ENCODE data around the gene TLL2. TPM values are rescaled to one million over a fixed set of nuclear protein-coding genes. Genes with fewer than 3 reads are reported as not detected.
A peak's percentile ranks its signal among the peaks of the same experiment; 100 is the strongest.
"Not testable (repeated sequence)": the region's sequence is repeated elsewhere in the genome, so short reads cannot be mapped to it uniquely, and the experiment has no call there.

Gene TLL2
- 11.6 TPM for total RNA-seq
- long read RNA-seq, partial matches to known transcripts: 17 of 26 reads
- long read RNA-seq, other reads (novel, unspliced or antisense): 9 of 26 reads

DNA sequence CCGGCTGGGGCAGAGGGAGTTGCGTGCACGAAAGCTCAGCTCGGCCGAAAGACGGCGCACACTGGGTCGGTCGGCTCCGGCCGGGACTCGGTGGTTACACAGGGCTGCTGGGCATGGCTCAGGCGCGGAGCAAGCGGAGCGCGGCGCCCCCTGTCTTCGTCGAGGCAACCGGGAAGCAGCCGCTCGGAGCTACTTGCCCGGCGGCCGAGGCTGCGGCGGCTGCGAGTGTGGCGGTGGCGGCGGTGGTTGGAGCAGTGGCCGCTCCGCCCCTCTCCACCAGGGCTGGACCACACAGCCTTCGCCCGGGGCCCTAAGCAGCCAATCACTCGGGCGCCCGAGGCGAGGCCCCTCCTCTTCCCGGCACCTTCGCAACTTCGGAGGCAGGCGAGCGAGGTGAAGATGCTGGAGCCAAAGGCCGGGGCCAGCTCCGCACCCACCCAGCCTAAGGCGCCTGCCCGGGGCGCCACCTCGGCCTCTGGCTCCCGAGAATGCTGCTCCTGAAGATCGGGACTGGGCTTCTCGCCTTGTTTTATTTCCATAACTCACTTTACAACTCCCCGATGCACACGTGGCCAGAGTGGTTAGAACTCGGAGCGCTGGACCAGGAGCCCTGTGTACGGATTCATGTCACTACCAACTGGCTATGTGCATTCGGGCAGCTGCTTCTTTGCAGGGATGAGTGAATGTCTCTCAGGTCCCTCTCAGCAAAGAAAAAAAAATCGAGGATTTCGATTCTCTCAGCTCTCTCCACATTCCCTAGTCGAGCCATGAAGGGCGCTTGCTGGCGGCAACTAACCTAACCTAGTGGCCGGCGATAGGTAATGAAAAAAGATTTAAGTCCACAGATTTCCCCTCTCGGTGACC is at the start of gene TLL2:
TSS of gene TLL2 (minus strand) at position 229 of the 864 bp plus-strand sequence. CDS start 241 bp downstream, outside the sequence.
- DNase-seq: peak; percentile 95
- intact Hi-C loops (cut with micrococcal nuclease): loop anchor here (5.0 kb wide), 1 partner anchor 117 kb away; no protein-coding TSS in a partner anchor
- peak; percentile 96 for ATAC-seq

DNA sequence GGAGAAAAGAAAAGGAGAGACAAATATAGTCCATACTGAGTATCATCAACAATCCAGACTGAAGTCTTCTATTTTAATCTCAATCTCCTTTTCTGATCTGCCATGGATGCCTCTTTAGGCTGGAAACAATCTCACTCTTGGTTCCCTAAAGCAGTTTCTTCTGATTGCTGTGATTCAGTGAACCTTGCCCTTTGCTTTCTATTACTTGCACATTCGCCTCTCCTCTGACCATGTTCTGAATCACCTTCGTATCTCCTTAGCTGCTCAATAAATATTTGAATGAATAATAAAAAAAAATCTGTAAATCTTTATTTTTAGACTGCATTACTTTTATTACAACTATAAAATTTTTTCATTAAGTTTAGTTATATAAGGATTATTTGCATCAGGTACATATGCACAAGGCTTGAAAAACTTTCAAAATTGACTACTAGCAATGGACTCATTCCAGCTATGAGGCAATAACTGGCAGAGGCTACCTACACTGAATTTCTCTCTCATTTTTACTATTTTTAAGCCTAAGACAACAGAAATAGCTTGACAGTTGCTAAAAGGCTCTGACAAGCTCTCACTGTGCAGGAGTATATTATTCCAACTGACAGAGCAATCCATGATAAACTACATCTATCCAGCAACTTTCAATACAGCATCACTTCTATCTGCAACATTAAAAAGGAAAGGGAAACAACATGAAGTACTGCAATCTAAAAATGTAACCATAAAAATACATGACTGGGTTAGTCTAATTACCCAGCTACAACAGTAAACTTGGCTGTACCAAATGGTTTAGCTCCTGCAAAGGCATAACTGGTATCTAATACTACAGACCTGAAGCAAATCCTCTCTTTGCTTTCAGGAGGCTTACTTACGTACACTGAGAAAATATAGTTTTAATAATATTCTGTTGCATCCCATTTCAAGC is 47.5 kb upstream of the TLL2 start:
- DNase-seq (no peak), ATAC-seq (no peak)
- intact Hi-C loops (cut with micrococcal nuclease): no loop called here

- intact Hi-C loops (cut with micrococcal nuclease): no loop called here
- DNase-seq (no peak), ATAC-seq (no peak)
Measured at GRCh38 chr10:96560489-96560888, 46.8 kb upstream of the TLL2 start.

GRCh38 chr10:96556003-96556402 is 42.3 kb upstream of the TLL2 start:
- intact Hi-C loops (cut with micrococcal nuclease): no loop called here
- DNase-seq (no peak), ATAC-seq (peak; percentile 54)

DNA sequence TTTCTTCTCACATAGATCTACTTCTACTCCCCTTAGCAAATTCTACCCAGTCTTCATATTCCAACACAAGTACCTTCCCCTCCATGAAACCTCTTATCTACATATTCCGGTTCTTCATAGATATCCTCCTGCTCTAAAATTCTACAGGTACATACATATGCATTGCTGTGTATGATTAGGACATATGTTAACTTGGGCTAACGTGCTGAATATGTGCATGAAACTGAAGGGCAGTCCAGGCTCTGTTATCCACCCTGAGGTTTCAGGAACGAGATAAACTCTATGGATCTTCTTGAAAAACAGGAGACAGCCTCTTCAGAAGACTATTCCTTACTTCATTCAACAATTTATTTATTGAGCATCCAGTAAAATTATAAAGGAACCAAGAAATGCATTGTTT is 41.6 kb upstream of the TLL2 start:
- intact Hi-C loops (cut with micrococcal nuclease): no loop called here
- DNase-seq: no peak
- ATAC-seq: no peak

GRCh38 chr10:96548589-96548988 is 34.9 kb upstream of the TLL2 start:
- ATAC-seq (no peak), DNase-seq (peak; percentile 68)
- intact Hi-C loops (cut with micrococcal nuclease): no loop called here

GRCh38 chr10:96545558-96545957 is 31.8 kb upstream of the TLL2 start:
- ATAC-seq; intact Hi-C loops (cut with micrococcal nuclease); DNase-seq: not testable (repeated sequence)

GRCh38 chr10:96541921-96542320 is 28.2 kb upstream of the TLL2 start:
- intact Hi-C loops (cut with micrococcal nuclease): no loop called here
- no peak for DNase-seq
- ATAC-seq: no peak

DNA sequence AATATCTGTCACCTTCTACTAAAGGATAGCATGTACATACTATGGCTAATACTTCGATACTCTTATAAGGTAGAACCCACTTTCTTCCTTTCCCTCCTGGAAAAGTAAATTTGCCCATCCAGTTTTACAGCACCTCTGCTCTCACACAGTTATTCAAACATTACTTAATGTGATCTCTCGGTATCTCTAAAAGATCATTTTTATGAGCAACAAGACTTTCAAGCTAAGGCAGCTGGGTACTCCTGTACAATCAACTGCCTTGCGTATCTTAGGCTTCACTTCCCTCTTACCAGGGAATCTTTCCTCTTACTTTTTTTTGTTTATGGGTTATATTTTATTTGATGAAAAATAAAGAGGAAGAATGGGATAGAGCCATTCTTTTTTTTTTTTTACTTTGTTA is 26.5 kb upstream of the TLL2 start:
- ATAC-seq: no peak
- intact Hi-C loops (cut with micrococcal nuclease): no loop called here
- DNase-seq: no peak

- ATAC-seq (no peak), DNase-seq (no peak)
- intact Hi-C loops (cut with micrococcal nuclease): no loop called here
Measured at GRCh38 chr10:96538683-96539082, 25.0 kb upstream of the TLL2 start.

DNA sequence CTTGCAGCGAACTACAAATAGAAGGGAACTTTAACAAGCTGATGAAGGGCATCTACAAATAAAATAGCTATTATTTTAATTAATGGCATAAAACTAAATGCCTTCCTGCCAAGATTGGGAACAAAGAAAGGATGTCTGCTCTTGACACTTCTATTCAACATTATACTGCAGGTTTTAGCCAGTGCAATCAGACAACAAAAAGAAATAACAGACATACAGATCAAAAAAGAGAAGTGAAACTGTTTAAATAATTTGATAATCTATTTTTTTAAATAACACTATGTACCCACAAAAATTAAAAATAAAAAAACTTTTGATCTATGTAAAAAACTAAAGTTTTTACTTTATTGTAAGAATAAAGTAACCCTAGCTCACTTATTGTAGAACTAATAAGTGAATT is 22.4 kb upstream of the TLL2 start:
- DNase-seq (no peak), ATAC-seq (no peak)
- intact Hi-C loops (cut with micrococcal nuclease): no loop called here

GRCh38 chr10:96532523-96532922 is 18.8 kb upstream of the TLL2 start:
- intact Hi-C loops (cut with micrococcal nuclease): no loop called here
- DNase-seq (no peak), ATAC-seq (no peak)

GRCh38 chr10:96529634-96530279 is 16.0 kb upstream of the TLL2 start:
- DNase-seq (no peak), ATAC-seq (peak; percentile 94)
- intact Hi-C loops (cut with micrococcal nuclease): no loop called here

DNA sequence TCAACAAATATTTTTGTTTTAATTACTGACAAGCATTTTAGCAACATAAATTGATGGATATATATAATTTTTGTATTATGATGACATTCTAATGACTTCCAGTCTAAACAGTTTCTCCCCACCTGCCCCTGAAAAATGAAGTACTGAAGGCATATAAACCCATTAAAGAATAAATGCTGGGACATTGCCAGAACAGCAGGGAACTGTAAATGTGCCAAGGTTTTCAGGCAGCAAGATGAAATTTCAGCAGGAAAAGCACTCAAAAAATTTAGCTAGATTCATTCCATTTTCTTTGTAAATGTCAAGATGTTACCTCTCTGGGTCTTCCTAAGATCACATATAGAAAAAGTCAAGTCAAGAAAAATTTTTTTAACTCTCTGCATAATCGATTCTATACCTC is 11.0 kb upstream of the TLL2 start:
- intact Hi-C loops (cut with micrococcal nuclease): no loop called here
- no peak for ATAC-seq
- DNase-seq: no peak

DNA sequence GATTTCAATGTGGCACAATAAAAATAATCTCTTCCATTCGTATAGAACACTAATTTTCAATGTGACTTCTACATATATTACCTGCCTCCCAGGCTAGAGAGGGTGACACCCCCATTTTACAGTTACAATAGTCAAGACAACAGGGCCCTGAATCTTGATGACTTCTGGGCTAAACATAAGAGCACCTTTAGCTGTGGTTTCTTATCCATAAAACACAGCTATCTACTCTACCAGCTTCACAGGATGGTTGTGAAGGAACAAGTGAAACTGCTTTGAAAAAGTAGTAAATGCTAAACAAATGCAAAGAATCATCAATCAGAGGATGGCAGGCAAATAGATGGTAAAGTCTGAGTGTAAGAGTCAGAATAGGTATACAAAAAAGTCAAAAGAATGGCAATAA is 3.6 kb upstream of the TLL2 start:
- ATAC-seq (no peak), DNase-seq (no peak)
- intact Hi-C loops (cut with micrococcal nuclease): no loop called here

DNA sequence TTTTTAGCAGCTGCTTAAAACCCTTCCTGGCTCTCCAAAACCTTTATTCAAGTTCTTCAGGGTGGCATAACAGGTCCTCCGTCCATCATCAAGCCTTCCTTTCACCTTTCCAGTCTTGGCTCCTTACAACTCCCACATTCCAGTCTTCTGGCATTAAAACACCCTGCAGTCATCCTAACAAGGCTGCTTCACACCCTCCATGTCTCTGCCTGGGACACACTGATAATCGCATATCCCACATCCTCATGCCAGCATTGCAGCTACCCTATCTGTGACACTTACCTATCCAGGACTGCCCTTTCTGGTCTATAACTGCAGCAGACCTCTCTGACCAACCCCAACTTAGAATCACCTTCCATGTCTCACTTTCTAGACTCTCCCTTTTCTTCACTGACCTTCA is 2.6 kb upstream of the TLL2 start:
- ATAC-seq (no peak), DNase-seq (no peak)
- intact Hi-C loops (cut with micrococcal nuclease): no loop called here

DNA sequence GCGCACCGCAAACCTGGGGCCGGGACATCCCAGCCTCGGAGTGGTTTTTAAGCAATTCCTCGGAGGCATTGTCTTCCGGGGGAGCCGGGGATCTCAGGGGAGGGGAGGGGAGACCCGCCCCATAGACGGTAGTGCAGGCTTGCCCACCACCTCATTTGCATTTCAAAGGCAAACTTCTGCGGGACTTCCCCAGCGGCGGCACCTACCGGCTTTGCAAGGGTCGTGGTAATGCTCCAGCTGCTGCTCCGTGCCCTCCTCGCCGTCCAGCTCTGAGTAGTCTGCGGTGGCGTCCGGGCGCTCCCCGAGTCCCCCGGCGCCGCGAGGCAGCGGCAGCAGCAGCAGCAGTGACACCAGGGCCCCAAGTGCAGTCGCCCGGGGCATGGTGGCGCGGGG is 425 bp downstream of the TLL2 start:
- no peak for DNase-seq
- intact Hi-C loops (cut with micrococcal nuclease): loop anchor here (5.0 kb wide), 1 partner anchor 116 kb away; no protein-coding TSS in a partner anchor

GRCh38 chr10:96512524-96513304 is 1.0 kb downstream of the TLL2 start:
- DNase-seq (peak; percentile 74), ATAC-seq (peak; percentile 56)
- intact Hi-C loops (cut with micrococcal nuclease): loop anchor here (5.0 kb wide), 1 partner anchor 115 kb away; no protein-coding TSS in a partner anchor

More for the DNA sequence above, 425 bp downstream of the TLL2 start:
- ATAC-seq: no peak
